GM18870 (cell line): ENCODE measurements around the gene VSIG2.

Experiments
- ATAC-seq: cut with Tn5 transposase; IDR thresholded peaks from one replicate; pipeline ENCODE4 v1.9.1; 2021; ENCODE audit warnings: moderate library complexity; ENCODE audit not compliant: unreplicated experiment

VSIG2 gene

GRCh38 chr11:124748481-124749343 lies 3.3 kb downstream of the VSIG2 start:
- no peak for ATAC-seq

GRCh38 chr11:124748100-124748418 lies 4.0 kb downstream of the VSIG2 start:
- ATAC-seq: no peak

- ATAC-seq: no peak
Observed at GRCh38 chr11:124747406-124748099, 4.5 kb downstream of the VSIG2 start.

GRCh38 chr11:124746621-124747243 lies 5.3 kb downstream of the VSIG2 start:
- peak; percentile 85 for ATAC-seq

GRCh38 chr11:124745835-124746620 lies 6.0 kb downstream of the VSIG2 start:
- ATAC-seq: no peak

- ATAC-seq: no peak
Observed at GRCh38 chr11:124745270-124745834, 6.7 kb downstream of the VSIG2 start.

GRCh38 chr11:124743050-124743449 lies 9.0 kb downstream of the VSIG2 start:
- ATAC-seq: no peak

GRCh38 chr11:124742555-124742954 lies 9.5 kb downstream of the VSIG2 start:
- ATAC-seq: no peak

- ATAC-seq: peak; percentile 61
Observed at GRCh38 chr11:124740277-124740882, 11.7 kb downstream of the VSIG2 start.

- peak; percentile 80 for ATAC-seq
Observed at GRCh38 chr11:124739479-124740276, 12.4 kb downstream of the VSIG2 start, which contains the start of gene NRGN. NRGN (plus strand) TSS chr11:124739942; CDS start chr11:124740085, 143 bp downstream.

GRCh38 chr11:124738713-124739478 lies 13.2 kb downstream of the VSIG2 start:
- ATAC-seq: no peak

GRCh38 chr11:124737638-124738305 lies 14.3 kb downstream of the VSIG2 start:
- no peak for ATAC-seq

GRCh38 chr11:124736736-124737135 lies 15.3 kb downstream of the VSIG2 start:
- no peak for ATAC-seq

GRCh38 chr11:124732230-124732629 lies 19.8 kb downstream of the VSIG2 start:
- ATAC-seq: no peak

GRCh38 chr11:124729571-124729970 lies 22.5 kb downstream of the VSIG2 start:
- ATAC-seq: no peak

GRCh38 chr11:124728134-124728533 lies 23.9 kb downstream of the VSIG2 start:
- ATAC-seq: no peak

GRCh38 chr11:124727474-124727873 lies 24.6 kb downstream of the VSIG2 start:
- ATAC-seq: no peak

GRCh38 chr11:124725719-124726105 lies 26.3 kb downstream of the VSIG2 start:
- ATAC-seq: no peak
